HL-60 (cell line): Measurements from ENCODE around the gene SPATA3.

Source experiments
- CTCF ChIP-seq: IDR thresholded peaks from one replicate; pipeline ENCODE4 v1.5.1; 2011; ENCODE audit warnings: low read length, control low read depth, inconsistent platforms; ENCODE audit not compliant: insufficient read depth
- POLR2AphosphoS5 ChIP-seq: IDR thresholded peaks from 2 replicates; pipeline ENCODE4 v1.6.1; 2012; ENCODE audit warnings: low read depth
- REST ChIP-seq: IDR thresholded peaks from 2 replicates; pipeline ENCODE4 v1.6.1; 2012; ENCODE audit warnings: low read depth; ENCODE audit not compliant: insufficient replicate concordance
- SPI1 ChIP-seq: IDR thresholded peaks from 2 replicates; pipeline ENCODE4 v1.6.1; 2012; ENCODE audit warnings: low read depth, mild to moderate bottlenecking, borderline replicate concordance

- TF ChIP-seq SPI1 (no peak), CTCF (no peak), REST (no peak), POLR2AphosphoS5 (no peak)
Measured at GRCh38 chr2:230955163-230955737, 40.7 kb upstream of the SPATA3 start.
